Activated effector memory CD4-positive, alpha-beta T cell treated with Interleukin-2 at 50 U/mL for 16 hours (primary cell): ENCODE measurements around the gene TRIM25.
"Not testable (repeated sequence)": the region's sequence is repeated elsewhere in the genome, so short reads cannot be mapped to it uniquely, and the experiment has no call there.

Experiments used
- DNase-seq: peaks from one replicate; pipeline ENCODE4 v3.0.0-alpha.2; 2020

The TRIM25 gene, protein sequence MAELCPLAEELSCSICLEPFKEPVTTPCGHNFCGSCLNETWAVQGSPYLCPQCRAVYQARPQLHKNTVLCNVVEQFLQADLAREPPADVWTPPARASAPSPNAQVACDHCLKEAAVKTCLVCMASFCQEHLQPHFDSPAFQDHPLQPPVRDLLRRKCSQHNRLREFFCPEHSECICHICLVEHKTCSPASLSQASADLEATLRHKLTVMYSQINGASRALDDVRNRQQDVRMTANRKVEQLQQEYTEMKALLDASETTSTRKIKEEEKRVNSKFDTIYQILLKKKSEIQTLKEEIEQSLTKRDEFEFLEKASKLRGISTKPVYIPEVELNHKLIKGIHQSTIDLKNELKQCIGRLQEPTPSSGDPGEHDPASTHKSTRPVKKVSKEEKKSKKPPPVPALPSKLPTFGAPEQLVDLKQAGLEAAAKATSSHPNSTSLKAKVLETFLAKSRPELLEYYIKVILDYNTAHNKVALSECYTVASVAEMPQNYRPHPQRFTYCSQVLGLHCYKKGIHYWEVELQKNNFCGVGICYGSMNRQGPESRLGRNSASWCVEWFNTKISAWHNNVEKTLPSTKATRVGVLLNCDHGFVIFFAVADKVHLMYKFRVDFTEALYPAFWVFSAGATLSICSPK

DNA sequence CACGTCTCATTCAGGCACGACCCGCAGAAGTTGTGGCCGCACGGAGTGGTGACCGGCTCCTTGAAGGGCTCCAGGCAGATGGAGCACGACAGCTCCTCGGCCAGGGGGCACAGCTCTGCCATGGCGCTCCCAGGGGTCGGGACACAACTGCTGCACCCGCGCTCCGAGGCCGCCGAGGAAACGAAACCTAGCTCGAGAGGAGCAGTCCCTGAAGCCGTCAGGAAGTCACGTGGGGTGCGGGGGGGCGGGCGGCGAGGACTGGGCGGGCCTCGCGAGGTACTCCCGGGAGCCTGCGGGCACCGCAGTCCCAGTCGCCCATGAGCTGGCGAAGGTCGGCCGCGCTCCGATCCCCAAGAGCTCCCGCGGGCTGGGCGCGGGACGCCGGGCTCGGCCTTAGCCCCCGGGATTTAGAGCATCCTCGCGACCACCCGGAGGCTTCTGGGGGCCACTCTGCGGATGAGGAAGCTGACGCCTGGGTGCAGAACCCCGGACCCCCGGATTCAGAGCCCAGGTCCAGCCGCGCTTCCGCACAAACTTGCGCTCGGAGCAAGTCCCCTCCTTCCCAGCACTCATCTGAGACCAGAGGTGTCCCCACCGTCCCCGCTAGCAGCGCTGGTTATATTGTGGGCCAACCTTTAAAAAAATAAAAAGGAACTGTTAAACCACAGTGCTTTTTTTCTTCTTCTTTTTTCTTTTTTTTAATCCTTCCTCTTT lies at the start of gene TRIM25:
TSS of gene TRIM25 (minus strand) at position 183 of the 714 bp plus-strand sequence. CDS start at position 122, 61 bp downstream.
- DNase-seq, result peak; percentile 80

DNA sequence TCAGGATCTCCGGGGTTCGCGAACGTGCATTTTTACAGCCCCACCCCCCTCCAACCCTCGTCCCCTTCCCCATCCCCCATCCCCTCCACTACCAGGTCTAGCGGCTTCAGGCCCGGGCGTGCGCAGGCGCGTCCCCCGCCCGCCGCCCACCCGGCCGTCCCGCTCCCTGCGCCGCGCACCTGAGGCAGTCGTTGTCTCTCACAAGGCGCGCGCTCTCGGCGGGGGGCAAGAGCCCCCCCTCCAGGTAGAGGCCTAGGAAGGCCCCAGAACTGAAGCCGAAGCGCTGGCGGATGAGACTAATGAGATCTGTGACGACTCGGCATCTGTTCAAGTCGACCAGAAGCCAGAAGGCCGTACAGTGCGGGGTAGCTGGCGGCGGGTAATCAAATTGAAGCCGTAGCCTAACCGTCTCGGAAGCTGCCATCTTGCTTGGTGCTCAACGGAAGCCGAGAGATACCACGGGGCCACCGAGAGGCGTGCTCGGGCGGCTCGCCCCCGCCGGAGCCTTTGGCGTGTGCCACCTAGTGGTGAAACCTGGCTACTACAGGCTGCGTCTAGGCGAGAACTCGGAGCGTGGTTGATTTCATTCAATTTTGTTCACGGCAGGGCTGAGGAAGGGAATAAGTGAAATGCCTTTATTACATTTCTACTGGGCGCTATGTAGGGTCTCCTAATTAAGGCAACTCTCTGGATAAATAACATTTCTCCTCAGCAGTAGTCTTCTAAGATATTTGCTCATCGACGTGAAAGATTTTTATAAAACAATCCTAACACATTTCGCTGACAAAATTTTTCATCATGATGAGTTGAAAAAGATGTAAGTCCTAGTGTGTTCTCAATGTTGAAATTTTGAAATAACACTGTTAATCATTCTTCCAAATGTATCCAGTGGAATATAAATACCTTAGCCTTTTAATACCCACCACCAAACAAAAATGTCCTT lies 47.0 kb upstream of the TRIM25 start, which contains the start of gene COIL:
TSS of gene COIL (minus strand) at position 455 of the 943 bp plus-strand sequence. CDS start at position 424, 31 bp downstream.
- peak; percentile 86 for DNase-seq

DNA sequence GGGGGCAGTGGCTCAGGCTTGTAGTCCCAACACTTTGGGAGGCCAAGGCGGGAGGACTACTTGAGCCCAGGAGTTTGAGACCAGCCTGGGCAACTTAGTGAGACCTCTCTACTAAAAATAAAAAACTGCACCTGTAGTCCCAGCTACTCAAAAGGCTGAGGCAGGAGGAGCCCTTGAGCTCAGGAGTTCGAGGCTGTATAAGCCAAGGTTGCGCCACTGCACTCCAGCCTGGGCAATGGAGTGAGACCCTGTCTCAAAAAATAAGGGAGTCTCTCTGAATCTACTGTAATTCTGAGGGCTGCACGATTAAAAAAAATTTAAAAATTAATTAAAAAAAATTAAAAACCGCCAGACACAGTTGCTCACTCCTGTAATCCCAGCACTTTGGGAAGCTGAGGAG lies 43.1 kb upstream of the TRIM25 start:
- no peak for DNase-seq

DNA sequence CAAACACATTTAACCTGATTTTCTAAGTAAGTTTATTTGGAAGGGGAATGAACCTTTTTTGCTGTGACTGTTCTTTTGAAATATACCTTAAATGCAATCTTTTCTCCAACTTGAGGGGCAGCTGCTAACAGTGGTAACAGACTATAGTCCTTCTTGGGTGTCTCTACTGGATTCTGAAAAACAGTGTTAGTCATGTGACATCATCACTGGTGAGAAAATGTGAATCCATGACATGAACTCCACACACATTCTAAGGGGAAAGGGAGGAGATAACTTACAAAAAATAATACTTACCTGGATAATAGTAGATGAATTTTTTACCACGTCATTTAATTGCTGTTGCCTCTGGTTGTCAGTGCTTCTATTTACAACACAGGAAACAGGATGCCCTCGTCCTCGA lies 35.7 kb upstream of the TRIM25 start:
- no peak for DNase-seq

DNA sequence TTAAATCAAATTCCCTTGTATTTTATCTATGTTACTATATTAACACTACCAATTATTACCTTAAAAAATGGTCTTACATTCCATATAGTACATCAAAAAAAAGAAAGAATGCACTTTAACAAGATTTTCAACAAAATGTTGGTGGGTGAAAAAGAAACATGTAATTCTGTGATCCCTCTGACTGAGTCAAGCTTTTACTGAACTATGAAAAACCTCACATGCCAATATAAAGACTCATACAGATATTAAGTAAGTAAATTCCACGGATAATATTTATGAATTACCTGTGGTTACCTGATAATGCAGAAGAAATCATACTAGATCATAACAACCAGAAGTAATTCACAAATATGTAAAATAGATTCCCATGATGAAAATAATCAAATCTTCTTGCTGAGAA lies 34.6 kb upstream of the TRIM25 start:
- no peak for DNase-seq

DNA sequence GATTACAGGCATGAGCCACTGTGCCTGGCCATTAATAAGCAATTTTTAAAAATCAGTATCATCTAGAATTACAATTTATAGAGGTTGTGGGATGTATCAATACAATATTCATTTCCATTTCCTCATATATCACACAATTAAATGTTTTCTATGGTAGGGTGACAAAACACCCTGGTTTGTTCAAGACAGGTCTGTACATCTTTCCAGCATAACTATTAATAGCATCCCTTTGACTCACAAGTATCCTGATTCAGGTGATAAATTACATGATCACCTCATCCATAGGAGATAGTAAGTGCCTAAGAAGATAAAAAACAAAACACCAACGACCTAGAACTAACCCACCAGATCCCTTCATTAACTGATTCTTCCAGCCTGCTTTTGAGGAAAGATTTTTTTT lies 33.9 kb upstream of the TRIM25 start:
- DNase-seq, result no peak

DNA sequence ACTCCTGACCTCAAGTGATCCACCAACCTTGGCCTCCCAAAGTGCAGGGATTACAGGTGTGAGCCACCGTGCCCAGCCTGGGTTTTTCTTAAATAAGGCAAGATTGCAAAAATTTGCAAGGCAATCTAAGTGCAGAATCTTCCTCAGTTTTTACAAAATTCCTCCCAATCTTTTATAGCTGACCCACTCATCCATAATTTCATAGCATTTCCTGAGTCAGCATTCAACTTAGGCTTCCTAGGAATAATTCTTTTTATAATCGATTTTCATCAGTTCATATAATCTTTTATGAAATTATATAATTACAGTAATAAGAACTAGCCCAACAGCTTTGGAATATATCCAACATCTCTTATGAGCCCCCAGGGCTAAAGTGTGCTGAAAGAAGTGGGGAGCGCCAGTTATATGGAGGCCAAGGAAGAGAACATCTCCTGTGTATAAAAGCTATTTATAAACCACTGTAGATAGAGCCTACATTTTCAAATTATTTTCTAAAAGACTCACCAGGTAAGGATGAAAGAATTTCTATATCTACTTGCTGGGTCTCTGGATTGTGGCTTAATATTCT lies 32.2 kb upstream of the TRIM25 start:
- DNase-seq, result no peak

DNA sequence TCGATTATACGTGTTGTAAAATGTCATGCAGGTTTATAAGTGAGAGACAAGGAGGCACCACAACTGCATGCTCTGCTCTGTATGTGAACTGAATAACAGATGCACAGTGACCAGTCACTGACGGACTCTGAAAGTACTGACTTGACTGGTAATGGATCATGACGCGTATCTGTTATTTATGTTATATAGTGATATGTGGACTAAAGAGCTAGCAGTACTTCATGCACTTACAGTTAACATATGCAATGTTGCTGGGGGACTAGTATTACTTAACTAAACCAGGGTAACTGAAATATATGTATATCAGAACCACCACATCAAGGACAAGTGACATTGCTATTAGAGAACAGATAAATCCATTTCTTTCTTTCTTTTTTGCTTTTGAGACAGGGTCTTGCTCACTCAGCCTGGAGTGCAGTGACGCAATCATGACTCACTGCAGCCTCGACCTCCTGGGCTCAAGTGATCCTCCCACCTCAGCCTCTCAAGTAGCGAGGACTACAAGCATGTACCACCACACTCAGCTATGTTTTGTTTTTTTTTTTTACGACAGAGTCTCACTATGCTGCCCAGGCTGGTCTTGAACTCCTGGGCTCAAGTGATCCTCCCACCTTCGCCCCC lies 29.8 kb upstream of the TRIM25 start:
- no peak for DNase-seq

DNA sequence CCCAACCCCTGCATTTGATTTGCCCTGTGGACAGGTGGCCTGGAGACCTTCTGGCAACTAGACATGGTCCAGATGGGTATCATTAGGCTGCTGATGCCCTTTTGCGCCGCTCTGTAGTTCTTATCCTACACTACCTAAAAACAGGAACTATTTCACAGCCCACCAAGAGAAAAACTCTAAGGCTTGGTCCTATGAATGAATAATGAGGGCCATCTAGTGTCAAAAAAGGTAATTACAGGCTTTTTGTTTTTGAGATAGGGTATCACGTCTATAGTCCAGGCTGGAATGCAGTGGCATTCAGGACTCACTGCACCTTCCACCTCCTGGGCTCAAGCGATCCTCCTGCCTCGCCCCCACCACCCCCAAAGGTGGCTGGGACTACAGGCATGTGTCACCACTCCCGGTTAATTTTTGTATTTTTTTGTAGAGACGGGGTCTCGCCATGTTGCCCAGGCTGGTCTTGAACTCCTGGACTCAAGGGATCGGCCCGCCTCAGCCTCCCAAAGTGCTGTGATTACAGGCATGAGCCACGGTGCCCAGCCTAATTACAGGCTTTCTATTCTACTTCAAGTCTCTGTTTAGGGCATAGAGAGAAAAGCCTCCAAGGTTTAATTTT lies 26.1 kb upstream of the TRIM25 start:
- DNase-seq, result no peak

DNA sequence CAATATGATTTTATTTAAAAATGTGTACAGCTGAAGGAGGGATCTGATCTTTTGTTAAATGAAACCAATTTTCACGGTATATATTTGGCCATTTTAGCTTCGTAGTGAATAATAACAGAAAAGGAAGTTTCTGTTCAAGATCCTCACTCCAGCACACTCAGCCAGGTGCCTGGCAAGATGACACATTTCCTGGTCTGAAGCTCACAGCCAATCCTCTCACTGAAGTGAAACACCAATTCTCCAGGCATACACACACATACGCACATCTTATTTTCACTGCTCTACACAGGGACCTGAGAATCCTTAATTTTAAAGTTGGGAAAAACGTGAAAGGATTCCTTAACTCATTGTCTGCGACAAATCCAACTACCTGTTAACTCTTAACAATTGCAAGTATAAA lies 24.4 kb upstream of the TRIM25 start:
- not testable (repeated sequence) for DNase-seq

DNA sequence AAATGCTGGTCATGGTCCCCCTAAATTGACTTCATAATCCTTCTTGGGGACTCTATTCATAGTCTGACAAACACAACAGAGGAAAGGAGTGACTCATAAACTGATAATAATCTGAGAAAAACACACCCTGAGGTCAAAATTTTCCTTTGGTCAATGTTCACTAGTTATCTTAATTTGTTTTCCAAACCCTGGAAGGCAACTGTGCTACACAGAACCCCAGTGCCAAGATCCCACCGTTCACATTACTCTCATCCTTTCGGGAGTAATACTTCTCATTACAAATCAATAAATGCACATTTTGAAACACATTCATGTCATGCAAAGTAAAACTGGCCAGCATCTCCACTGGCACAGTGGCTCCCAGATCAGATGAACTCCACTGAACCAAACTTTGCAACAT lies 23.8 kb upstream of the TRIM25 start:
- no peak for DNase-seq

DNA sequence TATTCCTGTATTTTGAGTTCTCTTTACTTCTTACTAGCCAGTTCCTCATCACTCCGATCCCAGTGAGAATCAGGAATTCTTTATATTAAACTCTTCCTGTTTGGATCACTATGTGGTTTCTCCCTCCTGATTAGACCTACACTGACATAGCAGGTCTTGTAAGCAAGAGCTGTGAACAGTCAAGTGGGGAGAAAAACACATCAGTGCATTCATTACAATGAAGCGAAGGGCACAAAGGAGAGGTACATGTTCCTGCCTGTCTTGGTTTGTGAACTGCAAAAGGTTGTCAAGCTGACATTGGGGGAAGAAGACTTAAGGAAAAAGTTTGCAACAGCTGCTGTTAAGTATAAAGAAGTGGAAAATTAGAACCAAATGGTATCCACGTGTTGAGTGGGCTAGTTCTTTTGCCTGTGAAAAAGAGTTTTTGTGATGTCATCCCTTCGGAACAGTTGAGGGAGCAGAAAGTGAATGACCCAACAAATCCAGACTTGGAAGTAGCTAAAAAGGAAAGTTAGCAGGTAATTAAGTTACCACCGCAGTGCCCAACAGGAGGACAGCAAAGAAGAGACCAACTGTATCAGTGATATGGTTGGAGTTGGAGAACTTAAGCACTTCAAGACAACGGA lies 23.0 kb upstream of the TRIM25 start:
- no peak for DNase-seq

DNA sequence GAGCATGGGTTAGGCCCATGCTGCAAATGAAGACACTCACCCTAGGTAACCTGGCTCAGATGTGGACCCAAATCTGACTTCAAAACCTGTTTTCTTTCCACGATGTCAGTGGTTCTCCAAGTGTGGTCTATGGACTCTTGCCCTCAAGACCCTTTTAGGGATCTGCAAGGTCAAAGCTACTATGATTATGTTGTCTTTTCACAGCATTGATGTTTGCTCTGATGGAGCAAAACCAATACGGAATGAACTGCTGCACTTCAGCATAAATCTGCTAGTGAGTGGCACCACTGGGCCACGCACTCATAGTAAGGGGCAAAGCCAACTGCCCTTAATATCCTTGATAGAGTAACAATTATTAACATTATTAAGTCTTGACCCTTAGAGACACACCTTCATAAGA lies 21.6 kb upstream of the TRIM25 start:
- DNase-seq, result no peak

DNA sequence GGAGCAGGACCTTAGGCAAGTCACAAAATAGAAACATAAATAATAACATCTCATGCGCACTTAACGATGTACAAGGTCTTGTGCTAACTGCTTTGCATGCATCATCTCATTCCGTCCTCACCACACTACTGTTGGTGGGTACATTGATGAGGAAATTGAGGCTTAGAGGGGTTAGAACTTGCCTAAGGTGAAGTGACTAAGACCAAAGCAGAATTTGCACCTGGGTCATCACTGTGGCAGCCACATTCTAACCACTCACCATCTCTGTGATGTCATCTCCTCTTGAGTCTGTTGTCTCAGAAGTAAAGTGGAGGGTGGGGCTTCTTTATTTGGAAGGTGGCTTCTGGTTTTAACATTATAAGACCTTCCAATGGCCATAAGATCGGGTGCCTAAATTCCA lies 20.4 kb upstream of the TRIM25 start:
- no peak for DNase-seq

DNA sequence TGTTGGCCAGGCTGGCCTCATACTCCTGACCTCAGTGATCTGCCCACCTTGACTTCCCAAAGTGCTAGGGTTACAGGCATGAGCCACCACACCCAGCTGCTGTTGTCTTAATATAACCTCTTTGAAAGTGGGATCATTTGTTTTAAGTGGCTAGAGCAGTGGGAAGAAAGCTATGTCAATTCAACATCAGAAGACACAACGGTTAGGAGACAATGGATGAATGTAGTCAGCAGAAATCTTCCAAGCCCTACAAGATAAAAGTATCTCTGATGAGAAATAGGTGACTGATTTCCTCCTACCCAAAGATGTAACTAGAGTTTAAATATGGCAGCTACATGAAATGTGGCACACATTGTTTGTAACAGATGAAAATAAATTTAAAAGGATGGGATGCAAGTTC lies 20.0 kb upstream of the TRIM25 start:
- no peak for DNase-seq

DNA sequence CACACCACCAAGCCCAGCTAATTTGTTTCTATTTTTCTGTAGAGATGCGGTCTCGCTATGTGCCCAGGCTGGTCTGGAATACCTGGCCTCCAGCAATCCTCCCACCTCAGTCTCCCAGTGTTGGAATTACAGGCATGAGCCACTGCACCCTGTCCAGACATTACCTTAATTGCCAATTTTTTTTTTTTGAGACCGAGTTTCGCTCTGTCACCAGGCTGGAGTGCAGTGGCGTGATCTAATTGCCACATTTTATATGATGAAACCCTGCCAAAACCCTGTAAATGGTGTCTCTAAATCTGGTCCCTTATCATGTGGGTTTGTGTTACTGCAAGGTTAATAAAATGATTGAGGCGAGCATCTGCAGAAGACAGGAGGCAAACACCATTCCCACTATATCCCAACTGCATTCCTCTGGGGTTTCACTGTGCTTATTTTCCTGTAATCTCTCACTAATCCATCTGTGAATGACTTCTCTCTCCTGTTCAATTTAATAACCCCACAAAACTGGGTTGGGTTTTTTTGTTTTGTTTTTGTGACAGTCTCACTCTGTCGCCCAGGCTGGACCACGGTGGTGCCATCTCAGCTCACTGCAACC lies 19.4 kb upstream of the TRIM25 start:
- DNase-seq, result no peak

DNA sequence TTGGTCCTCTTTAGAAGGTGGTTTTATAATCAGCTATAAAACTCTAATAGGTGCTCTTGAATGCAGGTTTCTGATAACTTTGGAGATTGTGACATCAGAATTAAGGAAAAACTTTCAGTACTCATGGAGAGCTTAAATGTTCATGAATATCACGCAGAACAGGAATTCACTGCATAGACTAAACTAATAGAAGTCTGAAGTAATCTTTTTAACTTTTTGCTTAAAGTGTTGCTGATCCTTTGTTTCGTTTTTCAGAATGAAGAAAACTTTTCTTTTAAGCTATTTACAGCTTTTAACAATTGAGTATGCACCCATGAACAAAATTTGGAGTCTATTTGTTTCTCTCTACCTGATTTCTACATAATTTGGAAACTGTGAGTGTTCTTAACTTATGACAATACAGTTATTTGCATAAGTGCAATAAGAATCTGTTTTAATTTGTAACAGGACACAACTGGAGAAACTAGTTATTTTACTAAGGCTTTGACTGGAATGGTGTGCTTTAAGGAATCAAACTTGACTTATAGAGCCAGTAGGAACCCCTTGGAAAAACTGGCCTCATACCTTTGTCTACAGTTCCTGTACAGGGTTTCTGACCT lies 17.0 kb upstream of the TRIM25 start:
- DNase-seq, result no peak

DNA sequence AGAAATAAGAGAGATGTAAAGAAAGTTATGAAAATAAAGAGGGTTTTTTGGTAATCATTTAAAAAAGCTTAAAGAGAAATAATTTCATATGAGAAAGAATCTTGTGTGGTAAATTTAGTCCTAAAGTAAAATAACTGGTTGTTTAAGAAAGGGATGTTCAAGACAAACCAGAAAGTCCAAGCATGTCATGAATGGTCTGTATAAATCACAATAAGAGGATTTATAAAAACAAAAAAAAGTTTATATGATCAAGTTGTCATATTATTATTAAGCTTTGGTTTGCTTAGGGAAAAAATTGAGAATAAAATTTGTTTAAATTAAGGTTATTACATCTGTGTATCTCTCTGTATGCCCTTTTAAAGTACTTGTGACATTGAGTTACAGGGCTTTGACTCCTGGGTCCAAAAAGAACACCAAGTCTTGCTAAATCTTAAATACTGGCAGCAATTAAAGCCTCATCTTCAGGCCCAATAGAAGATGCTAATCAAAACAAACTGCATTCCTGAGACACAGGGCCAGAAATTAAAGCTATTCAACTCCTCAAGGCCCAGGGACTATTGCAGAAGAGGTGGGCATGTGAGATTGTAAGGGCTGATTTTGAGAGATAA lies 15.6 kb upstream of the TRIM25 start:
- no peak for DNase-seq

DNA sequence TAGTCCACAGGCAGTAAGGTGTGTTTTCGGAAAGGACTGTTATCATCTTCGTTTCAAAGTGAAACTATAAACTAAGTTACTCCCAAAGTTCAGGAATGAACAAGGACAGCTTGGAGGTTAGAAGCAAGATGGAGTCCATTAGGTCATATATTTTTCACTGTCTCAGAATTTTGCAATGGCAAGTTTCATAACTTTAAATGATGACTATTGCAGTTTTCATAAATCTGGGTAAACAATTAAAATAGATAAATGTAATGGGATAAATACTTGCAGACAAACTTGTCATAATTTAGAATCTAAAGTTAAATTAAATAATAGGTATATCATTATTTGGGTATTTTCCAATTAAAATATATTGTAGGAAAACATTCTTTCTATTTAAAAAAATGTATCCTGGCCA lies 14.7 kb upstream of the TRIM25 start:
- DNase-seq, result no peak

DNA sequence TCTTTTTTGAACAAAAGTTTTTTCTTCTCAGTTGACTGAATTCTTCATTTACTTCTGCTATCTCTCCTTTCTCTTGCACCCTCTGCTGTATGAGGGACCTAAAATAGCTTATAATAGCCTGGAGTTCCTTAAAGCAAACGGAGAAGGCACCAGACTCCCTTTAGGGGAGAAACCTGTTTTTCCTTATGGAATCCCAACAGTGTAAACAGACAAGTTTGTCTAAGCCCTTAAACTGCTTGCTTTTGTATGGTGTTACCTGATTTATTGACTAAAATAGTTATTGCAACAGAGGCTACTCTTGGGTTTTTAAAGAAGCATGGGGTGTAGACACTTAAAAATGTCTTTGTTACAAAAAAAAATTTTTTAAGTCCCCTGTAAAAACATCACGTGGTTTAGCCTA lies 12.9 kb upstream of the TRIM25 start:
- no peak for DNase-seq
